DLD1 (cell line): ENCODE measurements around the gene PARVB.

Experiments
- in situ Hi-C: cut with HindIII; loops from 2 replicates; pipeline ENCODE4 v1.10.0; 2017; ENCODE audit warnings: low sequenced_read_pairs

The PARVB gene

DNA sequence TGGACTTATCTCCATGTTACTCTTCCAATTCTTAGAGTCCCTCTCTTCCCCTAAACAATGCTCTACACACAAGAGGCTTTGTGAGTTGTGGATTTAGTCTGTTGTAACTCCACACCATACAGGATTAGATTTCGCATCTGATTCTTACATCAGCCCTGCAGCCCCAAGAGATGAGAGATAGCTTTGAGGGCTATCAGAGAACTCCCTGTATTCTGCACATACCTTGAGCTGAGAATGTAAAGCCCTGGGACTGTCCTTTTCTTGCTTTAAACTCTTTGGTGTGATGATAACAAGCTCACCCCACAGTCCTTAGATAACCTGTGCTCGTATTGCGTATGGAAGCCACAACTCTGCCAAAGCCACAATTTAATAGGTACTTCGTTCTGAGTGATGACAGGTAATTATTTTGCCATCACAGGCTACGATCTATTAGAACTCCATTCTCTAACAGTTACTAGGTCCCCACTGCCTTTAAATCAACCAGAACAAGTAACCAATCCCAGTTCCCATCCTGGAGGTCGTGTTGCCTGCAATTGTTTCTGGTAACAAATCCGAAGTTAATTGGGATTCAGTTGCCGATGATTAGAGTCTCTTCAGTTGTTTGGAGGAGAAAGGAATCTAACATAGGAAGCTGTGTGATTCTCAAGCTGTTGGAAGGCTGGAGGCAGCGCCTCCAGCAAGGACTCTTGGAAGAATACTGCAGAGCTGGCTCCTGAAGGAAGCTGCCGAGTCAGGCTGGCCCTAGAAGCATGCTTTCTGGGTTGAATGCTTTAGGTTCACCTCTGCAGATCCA, 155.3 kb downstream of the PARVB start:
- in situ Hi-C loops: no loop called here

DNA sequence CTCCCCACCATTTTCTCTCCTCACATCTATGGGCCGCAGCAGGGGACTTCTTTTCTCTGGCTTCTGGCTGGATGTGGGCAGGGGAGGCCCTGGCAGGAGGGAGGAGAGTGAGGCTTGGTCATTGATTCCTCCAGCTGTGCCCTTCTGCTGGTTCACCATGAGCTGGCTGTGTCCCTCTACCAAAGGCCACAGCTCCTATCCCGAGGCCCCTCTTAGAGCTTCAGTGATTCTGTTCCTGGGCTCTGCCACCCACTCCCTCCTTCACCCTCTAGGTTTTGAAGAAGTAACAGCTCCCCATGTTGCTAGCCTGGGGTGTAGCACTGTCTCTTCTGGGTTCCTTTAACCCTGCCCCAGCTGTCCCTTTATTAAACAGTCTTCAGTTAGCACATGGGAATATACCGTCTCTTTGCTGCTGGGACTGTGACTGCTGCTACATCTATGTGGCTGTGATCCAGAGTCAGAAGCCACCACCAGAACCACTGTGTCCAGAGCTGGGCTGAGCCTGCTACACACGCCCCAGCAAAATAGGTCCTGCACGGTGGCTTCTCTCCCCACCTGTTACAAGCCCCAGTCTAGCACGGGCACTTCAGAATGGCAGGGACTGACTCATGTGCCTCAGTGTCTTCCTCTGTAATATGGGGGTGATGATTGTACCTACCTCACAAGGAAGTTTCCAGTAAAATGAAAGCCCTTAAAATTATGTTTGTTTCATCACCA, 156.0 kb downstream of the PARVB start:
- in situ Hi-C loops: no loop called here

- in situ Hi-C loops: no loop called here
These were observed 156.6 kb downstream of the PARVB start, which contains the start of gene PARVG for GRCh38 chr22:44180706-44181032. Gene PARVG, plus strand, starts transcription at chr22:44180925. Its CDS starts 2,405 bp downstream, at chr22:44183330.

DNA sequence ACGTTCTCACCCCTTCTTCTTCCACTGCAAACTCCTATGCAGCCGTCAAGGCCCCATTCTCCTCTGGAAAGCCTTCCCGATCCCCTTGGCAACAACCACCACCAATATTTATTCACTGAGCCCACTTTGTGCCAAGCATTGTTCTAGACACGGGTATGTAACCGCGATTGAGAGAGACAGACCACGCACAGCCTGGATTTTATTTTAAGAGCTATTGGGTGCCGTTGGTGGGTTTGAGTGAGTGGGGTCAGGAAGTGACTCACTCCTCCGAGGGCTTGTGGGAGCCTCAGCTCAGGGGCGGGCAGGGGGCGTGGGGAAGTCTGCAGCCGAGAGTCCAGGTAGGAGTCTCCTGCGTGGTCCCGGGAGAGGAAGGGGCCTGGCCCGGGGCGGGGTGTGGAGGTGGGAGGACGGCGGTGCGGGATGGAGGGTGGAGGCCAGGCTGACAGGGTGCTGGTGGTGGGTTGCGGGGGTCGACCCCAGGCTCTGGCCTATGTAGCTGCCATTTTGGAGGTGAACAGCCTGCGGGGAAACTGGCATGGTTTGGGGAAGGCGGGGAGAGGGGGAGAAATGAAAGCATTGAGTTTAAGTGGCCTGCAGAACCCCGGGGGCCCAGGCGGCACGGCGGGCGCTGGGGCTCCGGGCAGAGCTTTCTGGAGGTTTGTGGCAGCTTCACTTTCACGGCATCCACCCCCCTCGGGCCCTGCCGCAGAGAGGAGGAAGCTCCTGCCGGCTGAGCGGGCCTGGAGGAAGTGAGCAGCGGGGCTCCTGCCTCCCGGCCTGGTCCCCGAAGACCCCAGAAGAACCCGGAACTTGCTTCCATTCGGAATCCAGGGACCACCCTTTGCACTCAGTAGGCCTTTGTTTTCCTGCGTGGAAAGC, 157.2 kb downstream of the PARVB start:
- in situ Hi-C loops: no loop called here

DNA sequence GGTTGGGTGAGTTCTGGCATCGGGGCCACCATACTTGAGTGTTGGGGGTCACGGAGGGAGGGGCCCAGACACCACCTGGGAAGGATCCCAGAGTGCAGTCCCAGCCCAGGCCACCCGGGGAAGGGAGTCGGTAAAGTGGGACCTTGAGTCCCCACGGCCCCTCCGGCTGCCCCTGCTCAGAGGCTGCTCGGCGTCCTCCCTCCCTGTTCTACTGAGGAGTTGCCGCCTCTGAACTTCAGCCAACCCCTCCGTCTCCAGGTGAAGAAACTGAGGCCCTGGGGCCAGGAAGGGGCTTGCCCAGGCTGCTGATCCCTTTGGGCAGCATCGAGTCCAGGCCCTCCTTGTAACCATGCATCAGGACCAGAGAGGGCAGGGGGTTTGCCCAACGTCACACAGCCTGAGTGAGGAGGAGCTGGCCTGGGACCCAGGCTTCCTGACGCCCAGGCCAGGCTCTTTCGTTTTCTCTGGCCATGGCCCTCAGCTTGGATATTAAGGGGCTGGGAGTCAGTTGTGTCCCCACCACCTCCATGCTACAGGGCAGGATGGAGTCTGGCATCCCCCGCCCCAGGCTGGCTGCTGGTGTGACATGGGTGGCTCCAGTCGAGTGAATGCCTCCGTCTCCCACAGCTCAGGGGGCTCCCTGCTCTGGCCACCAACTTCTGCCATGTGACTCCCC, 157.9 kb downstream of the PARVB start:
- in situ Hi-C loops: no loop called here

DNA sequence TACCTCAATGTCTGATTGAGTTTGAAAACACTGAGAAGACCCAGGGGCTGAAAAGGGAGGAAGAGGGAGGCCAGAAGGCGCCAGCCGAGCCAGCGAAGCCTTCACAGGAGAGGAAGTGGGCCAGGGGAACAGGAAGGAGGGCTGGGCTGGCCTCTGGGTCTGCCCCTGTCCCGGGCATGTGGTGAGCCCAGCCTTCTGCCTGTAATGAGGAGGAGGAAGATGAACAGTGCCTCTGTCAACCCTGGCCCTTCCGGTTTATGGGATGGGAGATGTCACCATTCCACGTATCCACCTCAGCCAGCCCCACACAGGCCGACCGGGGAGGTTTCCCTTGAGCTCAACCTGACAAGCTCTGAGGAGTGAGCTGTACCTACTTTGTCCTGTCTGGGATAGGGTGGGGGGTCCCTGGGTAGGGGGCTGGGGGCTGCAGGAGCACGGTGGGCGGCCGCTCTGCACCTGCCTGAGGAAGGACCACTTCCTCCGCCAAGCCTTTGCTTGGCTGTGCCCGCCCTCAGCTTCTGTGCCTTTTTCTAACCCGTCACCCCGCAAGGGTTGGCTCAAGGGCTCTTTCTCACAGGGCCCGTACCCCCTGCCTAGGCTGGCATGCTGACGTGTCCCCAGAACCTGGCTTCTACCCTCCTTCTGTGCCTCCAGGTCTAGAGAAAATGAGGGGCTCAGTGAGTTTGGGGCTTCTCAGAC, 158.6 kb downstream of the PARVB start:
- in situ Hi-C loops: no loop called here

GRCh38 chr22:44183287-44183588, 159.1 kb downstream of the PARVB start:
- in situ Hi-C loops: no loop called here

- in situ Hi-C loops: no loop called here
These were observed 159.9 kb downstream of the PARVB start for GRCh38 chr22:44184006-44184405.

DNA sequence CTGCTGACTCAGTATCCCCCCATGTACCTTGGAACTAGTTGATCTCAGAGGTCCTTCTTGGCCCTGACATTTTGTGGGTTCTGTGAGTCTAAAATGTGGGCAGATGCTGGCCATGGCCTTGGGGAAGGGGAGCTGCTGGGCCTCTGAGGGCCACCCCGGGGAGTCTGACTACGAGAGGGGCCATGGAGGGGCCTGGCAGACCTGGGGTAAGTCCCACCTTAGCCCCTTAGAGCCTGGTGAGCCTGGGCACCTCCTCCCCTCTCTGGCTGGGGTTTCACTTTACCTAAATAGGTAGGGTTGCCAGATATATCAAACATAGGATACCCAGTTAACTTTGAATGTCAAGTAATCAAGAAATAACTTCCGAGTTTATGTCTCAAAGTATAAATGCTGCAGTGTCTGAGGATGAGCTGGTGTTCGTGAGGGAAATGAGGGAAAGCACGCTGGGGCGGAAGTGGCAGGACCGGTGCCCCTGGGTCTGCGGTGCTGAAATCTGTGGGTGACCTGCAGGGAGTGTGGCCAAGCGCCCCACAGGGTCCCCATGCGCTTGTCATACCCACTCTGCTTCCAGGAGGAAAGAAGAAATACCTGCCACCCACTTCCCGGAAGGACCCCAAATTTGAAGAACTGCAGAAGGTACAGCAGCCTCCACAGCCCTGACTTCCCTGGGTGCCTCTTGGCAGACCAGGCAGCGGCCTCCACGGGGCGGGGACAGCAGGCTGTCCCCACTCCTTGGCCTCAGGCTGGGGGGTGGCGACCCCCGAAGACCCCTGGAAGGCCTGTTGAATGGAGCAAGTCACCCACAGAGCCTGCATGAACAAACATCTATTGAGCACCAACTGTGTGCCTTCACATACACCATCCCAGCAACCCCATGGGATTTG, 161.4 kb downstream of the PARVB start:
- in situ Hi-C loops: no loop called here

- in situ Hi-C loops: no loop called here
These were observed 162.0 kb downstream of the PARVB start for GRCh38 chr22:44186121-44186510.

GRCh38 chr22:44186737-44187136, 162.6 kb downstream of the PARVB start:
- in situ Hi-C loops: no loop called here

- in situ Hi-C loops: no loop called here
These were observed 163.6 kb downstream of the PARVB start for GRCh38 chr22:44187652-44188230.

- in situ Hi-C loops: no loop called here
These were observed 164.2 kb downstream of the PARVB start for GRCh38 chr22:44188316-44188715.

DNA sequence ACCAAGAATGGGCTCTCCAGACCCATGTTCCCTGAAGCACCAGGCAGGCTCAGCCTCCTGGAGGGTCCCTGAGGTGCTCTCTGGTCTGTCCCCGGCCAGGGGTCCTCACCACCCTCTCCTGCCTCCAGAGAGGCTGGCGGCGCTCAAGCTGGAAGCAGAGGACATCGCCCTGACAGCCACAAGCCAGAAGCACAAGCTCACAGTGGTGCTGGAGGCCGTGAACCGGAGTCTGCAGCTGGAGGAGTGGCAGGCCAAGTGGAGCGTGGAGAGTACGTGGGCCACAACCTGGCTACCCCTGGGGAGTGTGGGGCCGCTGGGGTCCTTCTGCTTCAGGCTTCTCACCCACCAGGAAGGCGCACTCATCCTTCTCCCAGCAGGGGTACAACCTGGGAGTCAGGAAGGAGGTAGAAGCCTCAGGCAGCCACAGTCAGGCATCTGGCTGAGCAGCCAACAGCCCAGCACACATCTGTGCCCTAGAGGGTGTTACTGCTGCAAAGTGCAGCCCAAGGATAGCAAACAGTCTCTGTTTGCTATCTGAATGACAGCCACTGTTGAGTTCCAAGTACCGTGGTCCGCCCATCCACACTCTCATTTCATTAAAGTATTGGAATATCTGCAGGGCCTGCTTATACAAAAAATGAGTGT, 165.0 kb downstream of the PARVB start:
- in situ Hi-C loops: no loop called here

DNA sequence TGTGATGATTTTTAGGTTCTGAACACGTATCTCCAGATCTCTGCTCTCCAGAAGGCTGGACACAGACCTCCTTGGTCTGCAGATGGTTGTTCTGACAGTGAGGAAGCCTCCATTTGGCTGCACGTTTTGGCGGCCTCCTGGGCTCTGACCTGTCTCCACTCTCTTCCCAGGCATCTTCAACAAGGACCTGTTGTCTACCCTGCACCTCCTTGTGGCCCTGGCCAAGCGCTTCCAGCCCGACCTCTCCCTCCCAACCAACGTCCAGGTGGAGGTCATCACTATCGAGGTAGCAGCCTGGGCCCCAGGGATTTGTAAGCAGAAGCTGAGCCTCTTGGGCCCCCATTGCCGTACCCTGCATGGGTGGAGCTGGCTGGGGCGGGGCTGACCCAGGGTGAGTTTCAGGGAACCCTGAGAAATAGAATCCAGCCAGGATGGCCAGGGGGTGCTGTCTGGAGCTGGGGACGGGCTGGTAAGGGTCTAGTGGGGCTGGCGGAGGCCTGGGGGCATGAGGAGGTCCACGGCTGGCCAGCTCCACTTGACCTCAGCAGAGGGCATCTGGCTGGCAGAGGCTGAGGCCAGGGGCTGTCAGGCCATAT, 166.4 kb downstream of the PARVB start:
- in situ Hi-C loops: no loop called here

- in situ Hi-C loops: no loop called here
These were observed 166.9 kb downstream of the PARVB start for GRCh38 chr22:44191036-44191454.

- in situ Hi-C loops: no loop called here
These were observed 168.2 kb downstream of the PARVB start for GRCh38 chr22:44192098-44192815.
